CD14-positive monocyte (primary cell): ENCODE results near the gene KDM4C. TPM values are rescaled to one million over a fixed set of nuclear protein-coding genes. Genes with fewer than 3 reads are reported as not detected.

ENCODE experiments used
- DNase-seq, 3 donors: peaks; one replicate each; pipeline ENCODE4 v3.0.0-alpha.2; 2011 to 2022
- H2AFZ ChIP-seq: 2 replicates; pipeline ENCODE4 v1.6.0; 2012; ENCODE audit warnings: mild to moderate bottlenecking, low read depth, low read length, inconsistent platforms; ENCODE audit not compliant: insufficient read depth, poor library complexity, severe bottlenecking
- H3K27ac ChIP-seq, 2 donors: 1 replicate in 1 of 2; 2 replicates in 1 of 2; pipeline ENCODE4 v1.5.1; 2012 to 2013; ENCODE audit warnings: low read length in 2 of 2, control low read depth in 1 of 2, inconsistent platforms in 1 of 2, low read depth in 1 of 2, mild to moderate bottlenecking in 1 of 2
- H3K27me3 ChIP-seq, 2 donors: one replicate each; pipeline versions ENCODE4 v1.6.0 to v1.6.1; 2011 to 2013; ENCODE audit warnings: low read length in 2 of 2; ENCODE audit not compliant: control insufficient read depth in 2 of 2, insufficient read depth in 2 of 2
- H3K36me3 ChIP-seq, 2 donors: replicated peaks in 1 of 2; 1 replicate in 1 of 2; 2 replicates in 1 of 2; pipeline versions ENCODE4 v1.5.1 to v1.6.1; 2012 to 2013; ENCODE audit warnings: low read length in 2 of 2, control low read depth in 1 of 2, inconsistent platforms in 1 of 2, mild to moderate bottlenecking in 1 of 2; ENCODE audit not compliant: insufficient read depth in 2 of 2, control insufficient read depth in 1 of 2
- H3K4me1 ChIP-seq, 2 donors: 1 replicate in 1 of 2; 2 replicates in 1 of 2; pipeline versions ENCODE4 v1.5.1 to v1.6.1; 2012 to 2013; ENCODE audit warnings: low read length in 2 of 2, control low read depth in 1 of 2, inconsistent platforms in 1 of 2, mild to moderate bottlenecking in 1 of 2, moderate library complexity in 1 of 2; ENCODE audit not compliant: insufficient read depth in 2 of 2, control insufficient read depth in 1 of 2
- H3K4me2 ChIP-seq: replicated peaks from 2 replicates; pipeline ENCODE3; 2012; ENCODE audit warnings: low read length, moderate library complexity, mild to moderate bottlenecking; ENCODE audit not compliant: poor library complexity, severe bottlenecking; ENCODE audit errors: extremely low read depth
- H3K4me3 ChIP-seq, 3 experiments: fragments of 200-600 bp in 1 of 3; sonication (generic) in 1 of 3; replicated peaks in 1 of 3; 1 replicate in 2 of 3; 2 replicates in 1 of 3; pipeline ENCODE4 v1.5.1; 2011 to 2013; ENCODE audit warnings: low read length in 3 of 3, mild to moderate bottlenecking in 3 of 3, control low read depth in 2 of 3, low read depth in 2 of 3, inconsistent platforms in 1 of 3, moderate library complexity in 1 of 3
- H3K79me2 ChIP-seq: 2 replicates; pipeline ENCODE4 v1.6.0; 2012; ENCODE audit warnings: mild to moderate bottlenecking, control low read depth, inconsistent platforms, low read length, moderate library complexity; ENCODE audit not compliant: insufficient read depth
- H3K9ac ChIP-seq: 2 replicates; pipeline ENCODE4 v1.6.0; 2017; ENCODE audit warnings: low read length, mild to moderate bottlenecking; ENCODE audit not compliant: insufficient read depth, poor library complexity, severe bottlenecking
- H3K9me3 ChIP-seq, 2 donors: replicated peaks in 1 of 2; 1 replicate in 1 of 2; 2 replicates in 1 of 2; pipeline versions ENCODE4 v1.5.1 to v1.6.1; 2012 to 2013; ENCODE audit warnings: low read length in 2 of 2, control low read depth in 1 of 2; ENCODE audit not compliant: control insufficient read depth in 1 of 2, insufficient read depth in 1 of 2
- H4K20me1 ChIP-seq: 2 replicates; pipeline ENCODE4 v1.6.0; 2012; ENCODE audit warnings: mild to moderate bottlenecking, low read length, control low read depth, moderate library complexity; ENCODE audit not compliant: insufficient read depth
- H3K27ac Mint-ChIP-seq, 7 donors: one replicate each; pipeline ENCODE4 v1.8.0; 2020; ENCODE audit warnings: mild to moderate bottlenecking in 7 of 7, mixed read lengths in 7 of 7, moderate library complexity in 6 of 7, inconsistent platforms in 2 of 7
- H3K27me3 Mint-ChIP-seq, 3 donors: one replicate each; pipeline ENCODE4 v1.8.0; 2021 to 2022; ENCODE audit warnings: low read depth in 3 of 3, mild to moderate bottlenecking in 3 of 3, mixed read lengths in 3 of 3, moderate library complexity in 3 of 3, inconsistent platforms in 1 of 3
- H3K36me3 Mint-ChIP-seq, 2 donors: one replicate each; pipeline ENCODE4 v1.8.0; 2020; ENCODE audit warnings: mixed read lengths in 2 of 2, inconsistent platforms in 1 of 2, mild to moderate bottlenecking in 1 of 2
- H3K4me1 Mint-ChIP-seq: one replicate; pipeline ENCODE4 v1.8.0; 2020; ENCODE audit warnings: mild to moderate bottlenecking, mixed read lengths
- H3K4me3 Mint-ChIP-seq, 2 donors: one replicate each; pipeline ENCODE4 v1.8.0; 2020; ENCODE audit warnings: mild to moderate bottlenecking in 2 of 2, mixed read lengths in 2 of 2, moderate library complexity in 1 of 2
- H3K9me3 Mint-ChIP-seq, 7 donors: one replicate each; pipeline ENCODE4 v1.8.0; 2020 to 2022; ENCODE audit warnings: mixed read lengths in 7 of 7, mild to moderate bottlenecking in 6 of 7, moderate library complexity in 6 of 7, inconsistent platforms in 2 of 7
- CTCF ChIP-seq: fragments of 200-600 bp; IDR thresholded peaks from one replicate; pipeline ENCODE4 v1.8.0; 2022; ENCODE audit warnings: antibody characterized with exemption, mild to moderate bottlenecking
- WGBS: methylation state at CpG from one replicate; pipeline ENCODE4 v1.1.5; 2013; ENCODE audit warnings: missing lambda C conversion rate; ENCODE audit not compliant: insufficient coverage; 5-methylcytosine and 5-hydroxymethylcytosine counted together
- intact Hi-C, 2 donors: fragments of 100-400 bp; cut with micrococcal nuclease; formaldehyde crosslinking; loops; one replicate each; pipeline versions ENCODE4 v1.15.0 to v1.15.1; 2023
- polyA plus RNA-seq, 3 donors: library from polyadenylated mRNA; depleted of rRNA in 1 of 3; unstranded in 2 of 3; stranded (reverse) in 1 of 3; fragments of 300-500 nt in 2 of 3; fragments of >200 nt in 1 of 3; fragmentation: Illumina TruSeq in 2 of 3; gene quantifications; 1 replicate in 2 of 3; 2 replicates in 1 of 3; pipeline ENCODE4 v1.2.3, GENCODE V29; 2012 to 2021

The KDM4C gene
- polyA plus RNA-seq, 3 donors: 15.2 to 36.2 (median 17.1) TPM

GRCh38 chr9:6855860-6856259 lies 98.1 kb downstream of the KDM4C start:
- H3K27ac ChIP-seq: no peak overlapping the region
- H3K36me3 ChIP-seq: peaks cover 18 to 47% of the 10 kb centered on the region in 2 donors
- no peaks in the 10 kb centered on the region for H3K4me1 ChIP-seq
- H3K9me3 ChIP-seq: no peaks in the 10 kb centered on the region
- intact Hi-C loops: no loop called here
- Mint-ChIP-seq H3K4me3 (no peak overlapping the region), H3K9me3 (peaks cover 0 to 2% (median 0%) of the 10 kb centered on the region in 7 donors), H3K4me1 (no peaks in the 10 kb centered on the region), H3K27ac (peak overlapping the region in 1 of 7 donors; percentile 12), H3K27me3 (no peaks in the 10 kb centered on the region), H3K36me3 (peaks cover 36 to 58% of the 10 kb centered on the region in 2 donors)
- 100% methylated on average over 1 of the region's 3 CpGs for WGBS
- no peaks in the 10 kb centered on the region for H3K79me2 ChIP-seq
- H4K20me1 ChIP-seq: peaks cover 10% of the 10 kb centered on the region
- no peak overlapping the region for H3K4me2 ChIP-seq
- DNase-seq: no peak
- H3K9ac ChIP-seq: no peak overlapping the region
- no peak overlapping the region for H2AFZ ChIP-seq
- H3K4me3 ChIP-seq: no peak overlapping the region
- H3K27me3 ChIP-seq: no peaks in the 10 kb centered on the region
- TF ChIP-seq CTCF: no peak

- Mint-ChIP-seq H3K27me3 (no peaks in the 10 kb centered on the region), H3K9me3 (peaks cover 11 to 37% (median 25%) of the 10 kb centered on the region in 7 donors), H3K4me1 (peaks cover 4% of the 10 kb centered on the region), H3K36me3 (peaks cover 20 to 51% of the 10 kb centered on the region in 2 donors), H3K27ac (no peak overlapping the region), H3K4me3 (no peak overlapping the region)
- Histone ChIP-seq H4K20me1 (peaks cover 2% of the 10 kb centered on the region), H3K4me3 (no peak overlapping the region), H3K9ac (no peak overlapping the region), H3K27me3 (no peaks in the 10 kb centered on the region), H2AFZ (no peak overlapping the region), H3K4me2 (no peak overlapping the region), H3K4me1 (no peaks in the 10 kb centered on the region), H3K9me3 (peaks cover 12 to 14% of the 10 kb centered on the region in 2 donors), H3K79me2 (peaks cover 3% of the 10 kb centered on the region), H3K27ac (no peak overlapping the region), H3K36me3 (peaks cover 0 to 35% of the 10 kb centered on the region in 2 donors)
- no peak for DNase-seq
- TF ChIP-seq CTCF: no peak
- intact Hi-C loops: no loop called here
- WGBS: no CpG with 5 or more reads among the region's 1 CpG
Measured at GRCh38 chr9:6864102-6864501, 106.3 kb downstream of the KDM4C start.
